HG03571 (cell line): ENCODE results near the gene RNF150.
"Not testable (repeated sequence)": the region's sequence is repeated elsewhere in the genome, so short reads cannot be mapped to it uniquely, and the experiment has no call there.

Source experiments
- ATAC-seq: cut with Tn5 transposase; IDR thresholded peaks from one replicate; pipeline ENCODE4 v1.9.1; 2021; ENCODE audit not compliant: unreplicated experiment

RNF150 gene

GRCh38 chr4:141133146-141133998 lies at the start of gene RNF150:
RNF150 (minus strand) TSS chr4:141133469.
- ATAC-seq, result peak; percentile 47

- ATAC-seq, result no peak
These were observed 47.9 kb upstream of the RNF150 start for GRCh38 chr4:141180991-141181761.

- ATAC-seq, result no peak
These were observed 46.5 kb upstream of the RNF150 start for GRCh38 chr4:141179474-141180373.

GRCh38 chr4:141177171-141177570 lies 43.9 kb upstream of the RNF150 start:
- no peak for ATAC-seq

GRCh38 chr4:141174457-141174856 lies 41.2 kb upstream of the RNF150 start:
- no peak for ATAC-seq

- ATAC-seq, result no peak
These were observed 37.4 kb upstream of the RNF150 start for GRCh38 chr4:141170671-141171070.

- no peak for ATAC-seq
These were observed 36.1 kb upstream of the RNF150 start for GRCh38 chr4:141169391-141169790.

- not testable (repeated sequence) for ATAC-seq
These were observed 31.7 kb upstream of the RNF150 start for GRCh38 chr4:141165001-141165400.

- no peak for ATAC-seq
These were observed 25.8 kb upstream of the RNF150 start for GRCh38 chr4:141159027-141159426.

- no peak for ATAC-seq
These were observed 24.9 kb upstream of the RNF150 start for GRCh38 chr4:141158219-141158618.

- no peak for ATAC-seq
These were observed 22.3 kb upstream of the RNF150 start for GRCh38 chr4:141155586-141155985.

GRCh38 chr4:141154725-141155124 lies 21.5 kb upstream of the RNF150 start:
- no peak for ATAC-seq

GRCh38 chr4:141153751-141154510 lies 20.7 kb upstream of the RNF150 start:
- ATAC-seq, result no peak

- ATAC-seq, result no peak
These were observed 10.9 kb upstream of the RNF150 start for GRCh38 chr4:141144207-141144606.

GRCh38 chr4:141142423-141142822 lies 9.2 kb upstream of the RNF150 start:
- ATAC-seq, result no peak

- ATAC-seq, result no peak
These were observed 7.3 kb upstream of the RNF150 start for GRCh38 chr4:141140391-141141200.

GRCh38 chr4:141133999-141134995 lies 1.0 kb upstream of the RNF150 start:
- no peak for ATAC-seq

- peak; percentile 14 for ATAC-seq
These were observed 542 bp downstream of the RNF150 start for GRCh38 chr4:141132709-141133145.
